ENCODE results near the gene DIDO1.

Gene DIDO1

DNA sequence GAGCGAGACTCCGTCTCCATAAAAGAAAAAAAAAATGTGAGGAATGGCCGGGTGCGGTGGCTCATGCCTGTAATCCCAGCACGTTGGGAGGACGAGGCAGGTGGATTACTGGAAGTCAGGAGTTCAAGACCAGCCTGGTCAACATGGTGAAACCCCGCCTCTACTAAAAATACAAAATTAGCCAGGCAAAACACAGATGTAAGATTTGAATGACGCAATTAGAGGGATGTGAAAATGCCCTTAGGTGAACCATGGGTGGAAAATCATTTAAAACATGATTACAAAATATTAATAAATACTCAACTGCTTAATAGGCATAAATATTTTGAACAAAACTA lies 88.5 kb downstream of the DIDO1 start:
- H3K27me3 ChIP-seq (ENCODE audit: control insufficient read depth in 1 of 2, insufficient read depth in 2 of 2, low read length in 2 of 2) = peaks cover 0 to 7% of the 10 kb centered on the region in 2 donors
- H3K36me3 ChIP-seq (ENCODE audit: insufficient read depth, low read length) = no peaks in the 10 kb centered on the region
- H3K9ac ChIP-seq (ENCODE audit: low read length) = no peak overlapping the region
- no peak overlapping the region for H3K4me3 ChIP-seq (ENCODE audit: low read depth in 1 of 2, low read length in 2 of 2)
- no peaks in the 10 kb centered on the region for H3K9me3 ChIP-seq (ENCODE audit: low read length)
- no peaks in the 10 kb centered on the region for H3K4me1 ChIP-seq (ENCODE audit: insufficient read depth, low read length)
- H3K27ac ChIP-seq (ENCODE audit: low read depth, low read length) = no peak overlapping the region

DNA sequence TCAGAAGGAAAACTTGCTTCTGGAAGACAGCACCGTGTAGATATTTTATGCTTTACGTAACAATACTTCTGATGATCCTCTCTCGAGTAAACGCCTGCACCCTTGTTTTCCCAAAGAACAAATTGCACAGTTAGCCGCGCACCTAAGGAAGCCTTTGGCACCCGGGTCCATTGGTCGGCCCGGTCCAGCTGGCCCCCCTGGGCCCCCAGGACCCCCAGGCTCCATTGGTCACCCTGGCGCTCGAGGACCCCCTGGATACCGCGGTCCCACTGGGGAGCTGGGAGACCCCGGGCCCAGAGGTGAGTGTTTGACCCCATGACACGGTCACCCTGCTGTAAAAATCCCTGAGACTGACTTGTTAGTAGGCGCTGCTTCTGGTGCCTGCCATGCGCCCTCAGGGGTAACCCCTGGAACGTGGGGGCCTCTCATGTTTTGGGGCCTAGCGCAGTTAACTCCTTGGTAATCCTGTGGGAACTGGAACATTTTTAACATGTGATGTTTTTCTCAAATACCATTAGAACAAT lies 89.3 kb downstream of the DIDO1 start:
- H3K4me3 ChIP-seq (ENCODE audit: low read depth in 1 of 2, low read length in 2 of 2) = no peak overlapping the region
- no peaks in the 10 kb centered on the region for H3K9me3 ChIP-seq (ENCODE audit: low read length)
- H3K36me3 ChIP-seq (ENCODE audit: insufficient read depth, low read length) = no peaks in the 10 kb centered on the region
- no peak overlapping the region for H3K27ac ChIP-seq (ENCODE audit: low read depth, low read length)
- H3K27me3 ChIP-seq (ENCODE audit: control insufficient read depth in 1 of 2, insufficient read depth in 2 of 2, low read length in 2 of 2) = peaks cover 0 to 7% of the 10 kb centered on the region in 2 donors
- no peaks in the 10 kb centered on the region for H3K4me1 ChIP-seq (ENCODE audit: insufficient read depth, low read length)
- no peak overlapping the region for H3K9ac ChIP-seq (ENCODE audit: low read length)

DNA sequence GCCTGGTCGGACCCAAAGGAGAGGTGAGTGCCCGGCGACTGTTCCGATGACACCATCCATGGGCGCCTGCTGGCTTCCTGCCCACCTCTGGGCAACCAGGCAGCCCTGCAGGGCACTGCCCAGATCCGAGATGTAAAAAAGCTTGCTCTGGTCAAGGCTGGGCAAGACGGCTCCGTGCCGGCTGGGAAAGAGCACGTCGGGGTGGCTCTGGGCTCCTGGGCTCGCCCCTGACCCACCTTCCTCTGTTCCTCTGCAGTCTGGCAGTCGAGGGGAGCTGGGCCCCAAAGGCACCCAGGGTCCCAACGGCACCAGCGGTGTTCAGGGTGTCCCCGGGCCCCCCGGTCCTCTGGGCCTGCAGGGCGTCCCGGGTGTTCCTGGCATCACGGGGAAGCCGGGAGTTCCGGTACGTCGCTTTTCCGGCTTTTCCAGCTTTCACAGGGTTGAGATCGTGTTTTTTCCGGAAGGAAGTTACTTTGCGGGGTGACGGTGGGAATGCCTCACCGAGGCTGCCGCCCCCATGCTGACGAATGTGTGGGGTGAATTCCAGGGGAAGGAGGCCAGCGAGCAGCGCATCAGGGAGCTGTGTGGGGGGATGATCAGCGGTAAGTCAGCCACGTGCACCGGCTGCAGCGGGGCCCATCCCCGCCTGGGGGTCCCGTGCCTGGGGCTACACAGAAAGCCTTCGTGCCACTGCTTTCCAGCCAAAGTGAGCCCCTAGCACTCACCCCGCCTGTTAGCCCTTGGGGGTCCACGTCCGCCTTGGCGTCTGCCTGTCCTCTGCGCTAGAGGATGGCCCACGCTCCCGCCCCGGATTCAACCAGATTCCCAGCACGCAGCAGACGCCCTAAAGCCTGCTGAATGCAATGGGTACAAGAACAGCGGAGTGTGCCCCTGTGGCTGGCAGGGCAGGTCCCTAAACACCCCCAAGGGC lies 90.1 kb downstream of the DIDO1 start:
- peaks cover 0 to 7% of the 10 kb centered on the region in 2 donors for H3K27me3 ChIP-seq (ENCODE audit: control insufficient read depth in 1 of 2, insufficient read depth in 2 of 2, low read length in 2 of 2)
- no peaks in the 10 kb centered on the region for H3K36me3 ChIP-seq (ENCODE audit: insufficient read depth, low read length)
- H3K4me3 ChIP-seq (ENCODE audit: low read depth in 1 of 2, low read length in 2 of 2) = no peak overlapping the region
- H3K9ac ChIP-seq (ENCODE audit: low read length) = no peak overlapping the region
- no peak overlapping the region for H3K27ac ChIP-seq (ENCODE audit: low read depth, low read length)
- H3K4me1 ChIP-seq (ENCODE audit: insufficient read depth, low read length) = no peaks in the 10 kb centered on the region
- no peaks in the 10 kb centered on the region for H3K9me3 ChIP-seq (ENCODE audit: low read length)

- Histone ChIP-seq H3K9me3 (ENCODE audit: low read length) (no peaks in the 10 kb centered on the region), H3K27ac (ENCODE audit: low read depth, low read length) (no peak overlapping the region), H3K4me3 (ENCODE audit: low read depth in 1 of 2, low read length in 2 of 2) (no peak overlapping the region), H3K4me1 (ENCODE audit: insufficient read depth, low read length) (no peaks in the 10 kb centered on the region), H3K27me3 (ENCODE audit: control insufficient read depth in 1 of 2, insufficient read depth in 2 of 2, low read length in 2 of 2) (peaks cover 0 to 3% of the 10 kb centered on the region in 2 donors), H3K9ac (ENCODE audit: low read length) (no peak overlapping the region), H3K36me3 (ENCODE audit: insufficient read depth, low read length) (no peaks in the 10 kb centered on the region)
Observed at GRCh38 chr20:62834967-62835730, 91.2 kb downstream of the DIDO1 start.

DNA sequence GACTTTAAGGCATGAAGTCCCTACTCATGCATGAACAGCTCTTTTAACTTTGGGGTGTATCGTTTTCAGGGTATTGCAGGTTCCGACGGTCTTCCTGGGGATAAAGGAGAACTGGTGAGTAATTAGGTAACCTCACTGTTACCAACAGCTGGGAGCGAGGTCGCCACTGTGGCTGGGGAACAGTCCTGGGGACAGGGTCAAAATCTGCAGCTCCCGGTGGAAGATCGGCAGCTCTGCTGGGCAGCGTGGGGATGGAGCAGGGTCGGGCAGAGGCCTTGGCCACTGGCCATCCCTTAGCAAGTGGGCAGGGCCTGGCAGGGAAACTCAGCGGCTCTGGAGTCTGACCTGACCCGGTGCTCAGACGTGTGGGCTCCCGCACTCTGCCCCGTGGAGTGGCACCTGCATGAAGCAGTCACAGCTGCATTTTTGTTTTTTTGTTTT lies 93.3 kb downstream of the DIDO1 start:
- H3K4me3 ChIP-seq (ENCODE audit: low read depth in 1 of 2, low read length in 2 of 2) = no peak overlapping the region
- H3K27ac ChIP-seq (ENCODE audit: low read depth, low read length) = no peak overlapping the region
- no peaks in the 10 kb centered on the region for H3K4me1 ChIP-seq (ENCODE audit: insufficient read depth, low read length)
- H3K36me3 ChIP-seq (ENCODE audit: insufficient read depth, low read length) = no peaks in the 10 kb centered on the region
- no peaks in the 10 kb centered on the region for H3K27me3 ChIP-seq (ENCODE audit: control insufficient read depth in 1 of 2, insufficient read depth in 2 of 2, low read length in 2 of 2)
- no peaks in the 10 kb centered on the region for H3K9me3 ChIP-seq (ENCODE audit: low read length)
- no peak overlapping the region for H3K9ac ChIP-seq (ENCODE audit: low read length)

DNA sequence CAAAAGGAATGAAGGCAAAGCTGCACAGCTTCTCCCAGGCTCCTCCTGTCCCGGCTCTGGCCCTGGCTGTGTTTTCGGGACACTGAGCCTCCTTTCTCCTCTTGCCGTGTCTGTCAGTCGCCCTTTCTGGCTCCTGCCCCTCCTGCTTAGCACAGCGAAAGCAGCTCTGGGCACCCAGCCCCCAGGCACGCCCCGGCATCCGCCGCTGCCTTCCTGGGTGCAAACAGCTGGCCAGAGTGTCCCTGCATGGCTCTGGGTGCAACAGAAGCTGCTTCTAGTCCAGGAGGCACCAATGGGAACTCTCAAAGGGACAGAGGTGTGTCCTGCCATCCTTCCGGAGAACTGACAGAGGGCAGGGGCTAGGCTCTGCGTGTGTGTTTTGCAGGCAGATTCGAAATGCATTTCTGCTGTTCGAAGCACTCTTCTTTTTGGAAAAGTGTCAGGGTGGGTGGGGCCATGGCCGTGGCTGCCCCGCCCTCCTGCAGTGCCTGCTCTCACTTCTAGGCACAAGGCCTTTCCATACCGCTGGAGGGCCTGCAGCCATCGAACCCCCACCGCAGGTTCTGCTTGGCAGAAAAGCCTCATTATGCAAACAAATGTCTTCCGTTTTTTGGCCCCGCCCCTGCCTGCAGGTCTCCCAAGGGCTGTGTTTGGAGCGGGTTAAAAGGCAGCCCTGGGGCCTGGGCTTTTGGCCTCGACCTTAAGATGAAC lies 93.9 kb downstream of the DIDO1 start:
- no peaks in the 10 kb centered on the region for H3K9me3 ChIP-seq (ENCODE audit: low read length)
- no peak overlapping the region for H3K9ac ChIP-seq (ENCODE audit: low read length)
- H3K36me3 ChIP-seq (ENCODE audit: insufficient read depth, low read length) = no peaks in the 10 kb centered on the region
- H3K27me3 ChIP-seq (ENCODE audit: control insufficient read depth in 1 of 2, insufficient read depth in 2 of 2, low read length in 2 of 2) = no peaks in the 10 kb centered on the region
- H3K4me3 ChIP-seq (ENCODE audit: low read depth in 1 of 2, low read length in 2 of 2) = no peak overlapping the region
- H3K4me1 ChIP-seq (ENCODE audit: insufficient read depth, low read length) = no peaks in the 10 kb centered on the region
- H3K27ac ChIP-seq (ENCODE audit: low read depth, low read length) = no peak overlapping the region

GRCh38 chr20:62831854-62832211 lies 94.5 kb downstream of the DIDO1 start:
- no peak overlapping the region for H3K27ac ChIP-seq (ENCODE audit: low read depth, low read length)
- H3K4me3 ChIP-seq (ENCODE audit: low read depth in 1 of 2, low read length in 2 of 2) = no peak overlapping the region

GRCh38 chr20:62831361-62831788 lies 94.9 kb downstream of the DIDO1 start:
- no peaks in the 10 kb centered on the region for H3K36me3 ChIP-seq (ENCODE audit: insufficient read depth, low read length)
- no peak overlapping the region for H3K9ac ChIP-seq (ENCODE audit: low read length)
- no peaks in the 10 kb centered on the region for H3K9me3 ChIP-seq (ENCODE audit: low read length)
- H3K4me1 ChIP-seq (ENCODE audit: insufficient read depth, low read length) = no peaks in the 10 kb centered on the region
- no peak overlapping the region for H3K4me3 ChIP-seq (ENCODE audit: low read depth in 1 of 2, low read length in 2 of 2)
- H3K27me3 ChIP-seq (ENCODE audit: control insufficient read depth in 1 of 2, insufficient read depth in 2 of 2, low read length in 2 of 2) = no peaks in the 10 kb centered on the region
- no peak overlapping the region for H3K27ac ChIP-seq (ENCODE audit: low read depth, low read length)

More at GRCh38 chr20:62831854-62832211, 94.5 kb downstream of the DIDO1 start:
- Histone ChIP-seq H3K4me1 (ENCODE audit: insufficient read depth, low read length) (no peaks in the 10 kb centered on the region), H3K9ac (ENCODE audit: low read length) (no peak overlapping the region), H3K27me3 (ENCODE audit: control insufficient read depth in 1 of 2, insufficient read depth in 2 of 2, low read length in 2 of 2) (no peaks in the 10 kb centered on the region), H3K9me3 (ENCODE audit: low read length) (no peaks in the 10 kb centered on the region), H3K36me3 (ENCODE audit: insufficient read depth, low read length) (no peaks in the 10 kb centered on the region)

DNA sequence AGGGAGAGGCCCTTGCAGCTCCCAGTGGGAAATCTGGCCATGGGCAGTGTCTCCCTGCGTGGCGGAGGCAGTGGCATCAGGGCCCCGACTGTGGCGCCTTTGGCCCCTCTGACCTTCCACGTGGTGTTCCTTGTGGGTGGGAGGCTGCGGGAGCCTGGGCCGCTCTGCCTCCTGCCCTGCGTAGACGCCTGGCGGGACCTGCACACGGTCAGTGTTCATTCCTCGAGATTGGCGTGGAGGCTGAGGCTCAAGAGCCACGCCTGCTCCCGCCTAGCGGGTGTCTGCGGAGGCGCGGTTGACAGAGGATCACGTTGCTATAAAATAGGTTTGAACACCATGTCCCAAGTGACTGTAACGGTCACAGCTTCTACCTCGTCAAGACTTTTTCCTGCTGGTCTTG lies 95.5 kb downstream of the DIDO1 start:
- Histone ChIP-seq H3K4me1 (ENCODE audit: insufficient read depth, low read length) (no peaks in the 10 kb centered on the region), H3K36me3 (ENCODE audit: insufficient read depth, low read length) (no peaks in the 10 kb centered on the region), H3K9me3 (ENCODE audit: low read length) (no peaks in the 10 kb centered on the region), H3K4me3 (ENCODE audit: low read depth in 1 of 2, low read length in 2 of 2) (no peak overlapping the region), H3K27ac (ENCODE audit: low read depth, low read length) (no peak overlapping the region), H3K9ac (ENCODE audit: low read length) (no peak overlapping the region), H3K27me3 (ENCODE audit: control insufficient read depth in 1 of 2, insufficient read depth in 2 of 2, low read length in 2 of 2) (no peaks in the 10 kb centered on the region)

DNA sequence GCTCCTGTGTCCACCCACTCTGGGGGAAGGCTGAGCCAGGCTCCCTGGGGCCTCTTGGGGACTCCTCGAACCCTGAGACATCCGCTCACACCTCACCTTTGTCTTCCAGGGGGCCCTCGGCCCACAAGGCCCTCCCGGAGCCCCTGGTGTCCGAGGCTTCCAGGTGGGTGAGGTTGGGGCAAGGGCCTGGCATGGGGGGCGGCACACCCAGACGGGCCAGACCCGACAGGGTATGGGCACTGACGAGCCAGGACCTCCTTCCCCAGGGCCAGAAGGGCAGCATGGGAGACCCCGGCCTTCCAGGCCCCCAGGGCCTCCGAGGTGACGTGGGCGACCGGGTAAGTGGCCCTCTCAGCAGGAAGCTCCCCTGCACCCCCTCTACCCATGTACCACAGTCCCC lies 96.1 kb downstream of the DIDO1 start:
- no peaks in the 10 kb centered on the region for H3K4me1 ChIP-seq (ENCODE audit: insufficient read depth, low read length)
- no peak overlapping the region for H3K4me3 ChIP-seq (ENCODE audit: low read depth in 1 of 2, low read length in 2 of 2)
- no peaks in the 10 kb centered on the region for H3K9me3 ChIP-seq (ENCODE audit: low read length)
- H3K27ac ChIP-seq (ENCODE audit: low read depth, low read length) = no peak overlapping the region
- H3K36me3 ChIP-seq (ENCODE audit: insufficient read depth, low read length) = no peaks in the 10 kb centered on the region
- H3K27me3 ChIP-seq (ENCODE audit: control insufficient read depth in 1 of 2, insufficient read depth in 2 of 2, low read length in 2 of 2) = no peaks in the 10 kb centered on the region
- no peak overlapping the region for H3K9ac ChIP-seq (ENCODE audit: low read length)
